Measurements from ENCODE around the gene PCDH1.

Gene PCDH1

GRCh38 chr5:141805874-141806595, 72.2 kb downstream of the PCDH1 start:
- no peak for DNase-seq

- no peak for DNase-seq
Measured at GRCh38 chr5:141804475-141804874, 73.7 kb downstream of the PCDH1 start.
